NCI-H1694 (cell line): Measurements from ENCODE around the gene SLC9A9.
A peak's percentile ranks its signal among the peaks of the same experiment; 100 is the strongest.
"Not testable (repeated sequence)": the region's sequence is repeated elsewhere in the genome, so short reads cannot be mapped to it uniquely, and the experiment has no call there.

ENCODE experiments used
- DNase-seq: peaks from one replicate; lab custom pipeline; 2025; lab: John Stamatoyannopoulos, UW

Gene SLC9A9

DNA sequence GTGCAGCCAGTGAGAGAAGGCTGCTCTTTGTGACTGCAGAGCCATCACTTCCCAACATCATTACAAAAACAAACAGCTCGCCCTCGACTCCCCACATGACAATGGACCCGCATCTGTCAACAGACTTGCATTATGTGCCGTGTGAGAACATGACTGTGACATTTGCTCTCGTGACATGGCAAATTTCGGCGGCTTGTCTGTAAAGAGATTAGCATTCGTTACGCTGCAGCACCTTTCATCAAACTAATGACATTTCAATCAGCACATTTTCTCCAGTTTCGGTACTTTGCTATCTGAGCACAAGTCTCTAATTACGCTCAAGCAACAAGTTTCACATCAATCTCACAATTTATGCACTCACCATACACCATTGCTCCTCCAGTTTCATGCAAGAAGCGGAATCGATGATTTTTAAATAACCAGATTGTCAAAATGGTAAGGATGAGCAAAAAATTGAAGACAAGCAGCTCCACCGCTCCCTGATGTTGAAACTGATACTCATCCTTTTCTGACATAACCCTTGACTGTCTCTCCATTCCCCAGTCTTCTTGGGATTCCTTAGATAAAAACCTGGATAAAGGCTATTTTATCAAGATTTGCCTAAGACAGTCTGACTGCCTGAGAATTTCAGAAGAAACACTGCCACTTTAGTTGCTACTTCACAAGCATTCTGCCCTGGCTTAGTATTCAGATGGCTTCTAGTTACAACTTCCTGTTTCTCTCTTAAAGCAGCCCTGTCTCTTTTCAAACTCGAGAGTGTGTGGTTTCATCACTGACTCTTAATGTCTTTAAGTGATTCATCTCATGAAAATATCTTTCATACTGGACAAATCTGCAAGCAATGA lies at the start of gene SLC9A9:
SLC9A9 (minus strand) TSS at position 682 of the 845 bp plus-strand sequence; CDS start at position 536, 146 bp downstream.
- no peak for DNase-seq

DNA sequence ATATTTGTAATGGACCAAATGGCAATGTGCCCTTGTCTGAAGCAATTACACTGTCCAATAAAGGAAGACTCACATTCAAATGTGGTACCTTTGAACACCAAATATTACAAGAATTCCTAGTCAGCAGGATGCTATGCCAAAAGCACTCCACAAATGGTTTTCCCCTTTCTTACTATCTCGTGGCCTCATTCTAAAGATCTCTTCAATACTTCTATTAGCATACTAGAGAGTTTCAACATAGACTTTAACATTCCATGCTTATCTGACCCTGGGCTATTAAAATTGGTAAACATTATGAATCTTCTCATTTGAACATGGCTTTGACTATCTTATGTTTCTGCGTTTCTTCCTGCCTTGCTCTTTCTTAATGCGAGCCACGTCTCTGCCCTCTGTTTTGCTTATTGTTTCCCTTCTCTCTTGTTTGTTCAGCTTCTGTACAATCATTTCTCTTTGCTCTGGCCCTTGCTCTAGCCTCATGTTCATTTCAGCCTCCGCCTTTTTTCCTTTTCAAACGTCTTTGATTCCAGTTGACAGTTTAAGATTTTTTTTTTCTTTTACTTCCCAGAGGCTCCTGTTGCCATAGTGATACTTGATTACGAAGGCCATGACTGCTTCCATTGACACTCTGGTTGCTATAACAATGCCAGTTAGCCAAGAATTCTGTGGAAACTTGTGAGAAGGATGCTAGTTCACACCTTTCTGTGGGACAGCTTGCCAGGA lies 49.5 kb upstream of the SLC9A9 start:
- no peak for DNase-seq

DNA sequence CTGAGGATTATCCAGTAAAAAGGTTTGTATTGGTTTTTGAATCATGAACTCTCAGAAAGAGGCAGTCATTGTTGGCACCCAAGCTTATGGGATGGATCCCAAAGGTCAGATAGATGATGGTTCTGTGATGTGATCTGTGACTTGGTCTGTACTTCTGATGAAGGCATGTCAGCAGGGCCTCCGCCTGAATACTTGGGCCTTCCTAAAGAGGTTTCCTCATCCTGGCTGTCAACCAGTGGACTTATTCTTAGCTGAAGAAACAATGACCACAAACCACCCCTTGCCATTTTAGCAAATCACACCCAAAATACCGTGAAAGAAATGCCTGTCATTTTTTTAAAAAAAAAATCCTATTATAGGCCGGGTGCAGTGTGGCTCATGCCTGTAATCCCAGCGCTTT lies 48.2 kb upstream of the SLC9A9 start:
- no peak for DNase-seq

DNA sequence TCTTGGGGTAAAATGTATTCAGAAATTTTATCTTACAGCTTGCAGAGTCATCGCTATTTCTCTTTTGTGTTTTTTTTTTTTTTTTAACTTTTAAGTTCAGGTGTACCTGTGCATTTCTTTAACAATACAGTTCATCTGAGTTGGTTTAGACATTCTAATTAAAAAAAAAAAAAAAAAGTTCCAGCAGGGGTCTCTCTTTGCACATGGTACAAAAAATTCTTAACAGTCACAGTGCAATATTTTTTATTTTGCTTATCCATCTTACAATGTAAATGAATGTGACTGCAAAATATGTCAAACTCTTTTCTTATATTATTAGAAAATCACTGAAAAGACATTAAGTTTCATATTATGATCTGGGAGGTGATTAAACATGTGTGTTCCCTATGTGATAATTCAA lies 47.5 kb upstream of the SLC9A9 start:
- peak; percentile 38 for DNase-seq

DNA sequence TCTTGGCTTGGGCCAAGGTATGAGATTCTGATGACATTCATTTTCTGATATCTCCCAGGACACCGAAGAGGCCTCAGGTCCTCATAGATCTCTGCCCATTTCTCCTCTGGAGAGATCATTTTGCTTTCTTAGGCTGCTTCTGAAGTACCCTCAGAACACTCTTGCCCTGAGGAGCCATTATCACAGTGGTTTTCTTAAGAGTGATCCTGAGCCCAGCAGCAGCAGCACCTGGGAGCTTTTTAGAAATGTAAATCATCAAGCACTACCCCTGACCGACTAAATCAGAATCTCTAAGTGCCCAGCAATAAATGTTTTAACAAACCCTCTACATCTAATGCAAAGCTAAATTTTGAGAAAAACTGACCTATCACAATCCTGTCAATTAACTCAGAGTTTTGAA lies 40.6 kb upstream of the SLC9A9 start:
- no peak for DNase-seq

DNA sequence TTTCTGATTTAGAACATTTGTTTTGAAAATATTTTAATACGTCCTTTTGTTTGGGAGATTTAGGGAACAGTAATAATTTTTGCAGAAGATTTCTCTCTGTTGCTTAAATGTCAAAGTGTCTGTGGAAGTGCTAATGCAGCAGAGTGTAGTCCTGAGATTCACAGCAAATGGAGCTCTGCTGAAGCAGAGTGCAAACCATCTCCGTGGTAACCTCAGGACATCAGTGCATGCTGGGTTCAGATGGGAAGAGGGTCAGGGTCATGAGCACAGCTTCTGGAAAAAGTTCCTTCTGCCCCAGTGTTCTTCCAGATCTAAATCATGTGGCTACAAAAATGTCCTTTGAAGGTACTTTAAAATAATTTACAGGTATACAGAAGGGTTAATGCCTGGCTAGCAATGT lies 39.9 kb upstream of the SLC9A9 start:
- DNase-seq = no peak

DNA sequence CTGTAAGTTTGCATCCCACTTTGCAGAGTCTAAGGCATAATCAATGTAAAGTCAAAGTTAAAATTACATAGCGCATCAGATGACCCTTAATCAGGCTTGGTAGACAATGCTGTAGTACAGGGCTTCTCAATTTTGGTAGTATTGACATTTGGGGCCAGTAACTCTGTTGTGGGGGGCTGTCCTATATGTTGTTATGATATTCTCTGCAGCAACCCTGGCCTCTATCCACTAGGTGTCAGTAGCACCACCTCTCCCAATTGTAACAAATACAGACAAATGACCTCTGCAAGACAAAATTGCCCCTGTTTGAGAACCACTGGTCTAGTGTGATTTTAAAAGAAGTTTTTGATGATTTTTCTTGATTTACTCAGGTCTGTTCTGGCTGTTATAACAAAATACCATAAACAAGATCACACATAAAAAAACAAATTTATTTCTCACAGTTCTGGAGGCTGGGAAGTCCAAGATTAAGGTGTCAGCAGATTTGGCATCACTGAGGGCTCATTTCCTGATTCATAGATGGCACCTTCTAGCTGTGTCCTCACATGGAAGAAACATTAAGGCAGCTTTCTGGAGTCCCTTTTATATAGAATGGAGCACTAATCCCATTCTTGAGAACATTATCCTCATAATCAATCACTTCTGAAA lies 37.6 kb upstream of the SLC9A9 start:
- DNase-seq = peak; percentile 24

DNA sequence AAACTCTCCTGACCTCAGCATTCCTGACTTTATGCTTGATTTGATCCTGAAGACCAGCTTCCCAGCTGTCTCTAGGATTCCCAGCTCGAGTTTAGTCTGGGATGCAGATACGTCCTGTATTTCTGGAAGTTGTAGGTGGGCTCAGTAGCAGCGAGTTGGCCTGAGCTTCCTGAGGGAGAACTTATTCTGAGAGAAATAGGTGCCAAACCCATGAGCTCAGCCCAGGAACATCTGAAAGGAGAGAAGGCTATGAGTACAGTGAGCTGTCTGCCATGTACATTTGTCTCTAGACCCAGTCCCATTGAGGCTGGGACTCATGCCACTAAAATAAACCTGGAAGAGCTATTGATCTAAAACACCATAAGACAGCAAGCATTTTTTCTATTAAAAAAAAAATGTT lies 36.6 kb upstream of the SLC9A9 start:
- no peak for DNase-seq

DNA sequence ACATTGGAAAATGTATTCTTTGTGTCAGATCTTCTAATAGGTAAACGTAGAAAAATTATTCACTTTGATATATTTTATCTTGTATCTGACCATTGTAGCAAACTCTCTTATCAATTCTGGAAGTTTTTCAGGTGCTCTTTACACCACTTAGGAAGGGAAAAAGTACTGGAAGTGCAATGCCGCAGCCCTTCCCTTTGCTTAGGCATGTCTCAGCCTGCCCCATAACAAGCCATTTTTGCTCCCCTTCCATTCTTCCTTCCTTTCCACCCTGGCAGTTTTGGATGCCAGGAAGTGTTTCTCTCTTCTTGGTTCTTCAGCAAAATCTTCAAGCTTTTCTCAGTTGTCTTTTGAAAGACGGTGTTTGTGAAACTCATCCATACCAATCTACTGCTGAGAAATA lies 34.9 kb upstream of the SLC9A9 start:
- no peak for DNase-seq

DNA sequence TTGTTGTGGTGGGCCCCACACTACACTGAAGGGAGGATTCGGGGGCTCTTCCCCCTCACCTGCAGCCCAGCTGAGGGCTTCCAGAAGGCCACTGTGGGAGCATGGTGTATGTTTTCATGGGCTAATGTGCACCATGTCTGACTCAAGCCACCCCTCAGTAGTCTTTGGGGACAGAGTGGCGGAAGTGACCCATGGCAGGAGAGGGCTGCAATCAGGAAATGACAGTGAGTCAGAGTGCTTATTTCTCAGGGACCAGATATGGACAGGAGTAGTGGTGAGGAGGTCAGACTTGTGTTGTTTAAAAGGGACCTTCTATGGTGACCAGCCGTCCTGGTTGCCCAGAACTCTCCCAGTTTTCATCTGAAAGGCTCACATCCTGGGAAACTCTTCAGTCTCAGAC lies 32.8 kb upstream of the SLC9A9 start:
- no peak for DNase-seq

DNA sequence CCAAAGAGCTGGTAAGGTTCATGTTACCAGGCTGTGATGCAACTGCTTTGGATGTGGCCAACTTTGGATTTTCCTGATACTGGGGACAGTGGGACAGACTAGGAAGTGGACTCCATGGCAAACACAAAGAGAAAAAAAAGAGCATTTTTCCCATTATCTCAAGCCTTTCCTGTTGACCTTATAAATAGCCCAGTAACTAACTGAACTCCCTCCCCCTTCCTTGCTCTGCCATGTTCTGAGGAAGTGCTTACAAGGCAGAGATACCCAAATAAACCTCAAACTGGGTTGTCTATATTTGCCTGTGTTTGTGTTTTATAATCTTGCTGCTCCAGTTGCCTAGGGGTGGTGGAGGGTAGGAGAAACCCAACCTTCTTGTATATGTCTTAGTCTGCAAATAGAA lies 27.3 kb upstream of the SLC9A9 start:
- no peak for DNase-seq

DNA sequence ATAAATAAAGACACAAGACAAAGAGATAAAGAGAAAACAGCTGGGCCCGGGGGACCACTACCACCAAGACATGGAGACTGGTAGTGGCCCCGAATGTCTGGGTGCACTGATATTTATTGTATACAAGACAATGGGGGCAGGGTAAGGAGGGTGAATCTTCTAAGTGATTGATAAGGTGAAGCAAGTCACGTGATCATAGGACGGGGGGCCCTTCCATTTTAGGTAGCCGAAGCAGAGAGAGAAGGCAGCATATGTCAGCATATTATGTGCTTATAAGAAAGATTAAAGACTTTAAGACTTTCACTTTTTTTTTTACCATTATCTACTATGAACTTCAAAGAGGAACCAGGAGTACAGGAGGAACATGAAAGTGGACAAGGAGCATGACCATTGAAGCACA lies 25.3 kb upstream of the SLC9A9 start:
- DNase-seq = not testable (repeated sequence)

DNA sequence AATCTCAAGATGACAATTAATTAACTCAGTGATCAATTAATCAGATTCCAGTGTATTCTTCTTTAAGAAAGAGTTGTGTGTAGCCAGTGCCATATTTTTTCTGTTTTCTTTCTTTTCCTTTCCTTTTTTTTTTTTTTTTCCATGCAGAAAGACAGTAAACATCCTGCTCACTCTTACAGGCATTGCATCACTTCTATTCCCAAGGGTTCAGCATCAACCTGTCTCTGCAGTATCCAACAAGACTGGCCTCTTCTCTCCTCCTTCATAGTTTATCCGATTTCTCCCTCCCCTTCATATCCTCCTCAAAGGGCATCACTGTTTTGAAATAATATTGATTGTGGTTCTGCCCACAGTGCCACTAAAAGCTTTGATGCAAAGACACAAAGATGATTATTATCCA lies 17.0 kb upstream of the SLC9A9 start:
- DNase-seq = no peak

DNA sequence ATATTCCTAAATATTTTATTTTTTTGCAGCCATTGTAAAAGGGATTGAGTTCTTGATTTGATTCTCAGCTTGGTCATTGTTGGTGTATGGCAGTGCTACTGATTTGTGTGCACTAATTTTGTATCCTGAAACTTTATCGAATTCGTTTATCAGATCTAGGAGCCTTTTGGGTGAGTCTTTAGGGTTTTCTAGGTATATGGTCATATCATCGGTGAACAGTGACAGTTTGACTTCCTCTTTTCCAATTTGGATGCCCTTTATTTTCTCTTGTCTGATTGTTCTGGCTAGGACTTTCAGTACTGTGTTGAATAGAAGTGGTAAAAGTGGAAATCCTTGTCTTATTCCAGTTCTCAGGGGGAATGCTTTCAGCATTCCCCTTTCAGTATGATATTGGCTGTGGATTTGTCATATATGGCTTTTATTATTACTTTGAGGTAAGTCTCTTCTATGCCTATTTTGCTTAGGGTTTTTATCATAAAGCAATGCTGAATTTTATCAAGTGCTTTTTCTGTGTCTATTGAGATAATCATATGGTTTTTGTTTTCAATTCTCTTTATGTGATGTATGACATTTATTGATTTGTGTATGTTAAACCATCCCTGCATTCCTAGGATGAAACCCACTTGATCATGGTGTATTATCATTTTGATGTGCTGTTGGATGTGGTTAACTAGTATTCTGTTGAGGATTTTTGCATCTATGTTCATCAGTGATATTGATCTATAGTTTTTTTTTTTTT lies 11.4 kb upstream of the SLC9A9 start:
- no peak for DNase-seq

DNA sequence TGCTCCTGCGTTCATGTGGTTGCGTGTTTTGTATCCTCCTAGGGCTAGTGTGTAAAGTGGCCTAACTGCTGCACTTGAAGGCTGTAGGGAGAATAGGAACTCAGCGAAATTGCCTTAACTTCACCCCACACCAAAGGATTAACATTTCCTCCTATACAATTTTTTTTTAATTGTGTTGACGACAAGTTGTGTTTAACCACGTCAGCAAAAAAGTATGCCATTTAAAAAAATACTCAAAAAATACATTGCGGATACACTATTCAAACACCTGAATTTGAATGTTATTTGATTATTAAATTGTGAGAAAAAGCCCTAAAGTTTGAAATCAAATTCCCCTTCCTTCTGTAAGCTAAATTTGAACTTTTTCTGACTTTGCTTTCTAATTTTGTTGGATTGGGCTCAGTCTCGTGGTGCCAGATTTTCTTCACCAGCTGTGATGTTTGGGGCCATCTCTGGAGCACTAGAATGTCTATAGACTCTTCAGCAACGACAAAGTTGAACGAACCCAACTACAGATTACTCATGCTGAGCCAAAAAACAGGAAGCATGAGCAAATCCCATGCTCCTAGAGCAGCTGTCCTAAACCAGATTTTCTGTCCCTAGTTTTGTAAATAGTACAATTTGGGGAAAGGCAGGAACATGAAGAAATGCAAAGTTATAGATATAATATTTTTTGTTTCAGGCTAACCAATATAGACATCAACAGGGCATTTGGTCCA lies 8.1 kb upstream of the SLC9A9 start:
- no peak for DNase-seq

DNA sequence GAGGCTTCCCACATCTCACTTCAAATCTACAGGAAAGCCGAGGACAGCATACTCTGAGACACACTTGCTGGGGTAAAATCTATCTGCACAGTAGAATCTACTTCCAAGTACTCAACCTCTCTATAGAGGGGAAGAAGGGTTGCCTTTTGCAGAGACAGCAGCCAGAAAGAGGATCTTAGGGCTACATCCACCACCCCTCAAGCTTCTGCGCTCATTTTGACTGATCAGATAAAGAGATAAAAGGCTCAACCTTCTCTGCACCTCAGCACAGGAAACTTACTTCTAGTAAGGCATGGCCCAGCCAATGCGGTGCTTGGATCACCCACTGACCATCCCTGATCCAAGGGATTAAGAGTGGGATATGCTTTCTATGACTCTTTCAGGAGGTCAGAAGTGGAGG lies 6.9 kb upstream of the SLC9A9 start:
- DNase-seq = no peak

DNA sequence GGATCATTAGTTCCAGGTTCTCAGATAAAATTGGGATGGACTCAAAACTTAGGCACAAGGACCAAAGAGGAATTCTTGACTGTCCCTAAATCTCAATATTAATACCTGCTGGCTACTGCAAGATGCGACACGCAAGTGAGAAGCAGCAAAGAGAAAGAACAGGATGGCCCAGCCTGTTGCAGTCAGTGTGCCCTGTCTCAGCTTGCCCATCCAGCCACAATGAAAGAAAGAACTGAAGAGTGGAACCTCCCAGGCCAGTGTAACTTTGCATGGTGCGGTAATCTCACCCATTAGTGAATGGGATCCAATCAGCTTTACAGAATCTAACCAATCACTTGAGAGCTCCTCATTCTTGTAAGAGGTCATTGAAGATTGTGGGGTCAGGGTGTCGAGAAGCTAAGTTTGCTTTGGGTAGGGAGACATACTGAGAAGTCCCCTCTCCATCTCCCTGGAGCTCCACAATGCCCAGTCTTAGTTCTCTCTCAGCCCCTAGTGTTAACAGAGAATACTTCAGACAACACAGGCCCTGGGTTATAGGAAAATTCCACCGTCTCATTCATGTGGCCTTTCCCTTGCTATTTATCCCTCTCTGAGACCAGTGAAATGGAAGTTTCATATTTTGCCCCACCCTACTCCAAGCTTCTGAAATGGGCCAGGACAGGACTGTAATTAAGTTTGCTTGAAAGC lies 3.2 kb upstream of the SLC9A9 start:
- no peak for DNase-seq

DNA sequence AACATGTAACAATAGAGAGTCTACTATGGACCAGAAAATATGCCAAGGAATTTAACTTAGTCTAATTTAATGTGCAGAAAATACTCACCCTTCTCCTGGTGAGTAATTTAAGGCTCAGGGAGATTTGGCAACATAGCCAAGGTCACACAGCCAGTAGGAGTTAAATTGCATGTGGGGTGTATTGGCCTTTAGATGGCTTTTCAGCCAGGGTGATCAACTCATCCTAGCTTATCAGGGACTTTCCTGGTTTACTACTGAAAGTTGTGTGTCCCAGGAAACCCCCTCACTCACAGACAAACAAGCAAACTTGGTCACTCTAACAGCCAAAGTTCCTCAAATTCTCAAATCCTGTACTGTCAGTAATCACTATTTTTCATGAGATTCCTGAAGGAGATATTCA lies 2.6 kb upstream of the SLC9A9 start:
- DNase-seq = no peak

DNA sequence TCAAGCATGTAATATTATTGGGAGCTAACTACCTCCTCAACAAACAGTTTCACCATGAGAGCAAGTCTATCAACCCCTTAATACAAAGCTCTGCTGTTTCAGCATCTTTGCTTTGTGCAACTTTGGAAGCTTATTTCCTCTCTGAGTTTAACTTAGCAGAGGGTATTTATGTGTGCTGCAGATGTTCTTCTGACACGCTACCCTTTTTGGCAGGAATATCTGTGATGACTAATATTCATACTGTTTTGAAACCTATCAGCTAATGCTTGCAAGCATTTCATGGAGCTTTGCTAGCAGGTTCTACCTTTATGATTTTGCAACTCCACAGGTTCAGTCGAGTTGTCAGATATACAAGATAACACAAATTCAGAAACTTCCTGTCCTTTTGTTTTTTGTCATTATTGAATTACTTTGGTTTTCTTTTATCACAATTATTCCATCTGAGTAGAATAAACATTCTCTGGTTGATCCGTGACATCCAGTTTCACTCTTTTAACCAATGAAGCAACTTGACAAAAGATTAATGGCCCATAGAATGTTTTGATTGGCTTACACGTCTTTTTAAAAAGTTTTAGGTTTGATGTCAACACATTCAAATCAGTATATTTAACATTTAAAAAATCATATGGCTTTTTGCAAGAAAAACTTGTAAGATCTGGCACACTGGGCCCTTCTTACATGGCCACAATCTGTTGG lies 1.7 kb upstream of the SLC9A9 start:
- peak; percentile 61 for DNase-seq

DNA sequence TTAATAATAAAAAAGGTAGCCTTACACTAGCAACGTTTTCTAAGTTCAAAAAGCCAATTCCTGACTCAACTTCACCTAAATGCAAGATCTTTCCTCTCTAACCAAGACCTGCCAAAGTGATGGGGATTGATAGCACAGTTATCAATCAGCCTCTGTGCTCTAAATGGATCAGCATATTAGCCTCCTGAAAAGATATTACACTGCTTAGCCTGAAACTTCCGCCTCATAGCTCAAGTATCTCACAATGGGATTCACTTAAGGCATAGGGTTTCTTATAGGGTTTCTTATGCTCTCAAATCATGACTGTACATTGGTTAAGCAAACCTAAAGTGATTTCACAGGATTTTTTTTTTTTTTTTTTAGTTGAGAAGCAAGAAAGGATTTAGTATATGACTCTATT lies 436 bp upstream of the SLC9A9 start:
- DNase-seq = no peak
